HG02763 (cell line): Measurements from ENCODE around the gene P3H2.

Source experiments
- ATAC-seq: cut with Tn5 transposase; IDR thresholded peaks from one replicate; pipeline ENCODE4 v1.9.1; 2021; ENCODE audit warnings: mild to moderate bottlenecking, moderate library complexity; ENCODE audit not compliant: unreplicated experiment

Gene P3H2

GRCh38 chr3:189950258-189950657 is 170.4 kb downstream of the P3H2 start:
- ATAC-seq: no peak

- ATAC-seq: no peak
Measured at GRCh38 chr3:189949580-189949979, 171.1 kb downstream of the P3H2 start.

- ATAC-seq: no peak
Measured at GRCh38 chr3:189948724-189949045, 172.0 kb downstream of the P3H2 start.

- no peak for ATAC-seq
Measured at GRCh38 chr3:189947948-189948723, 172.6 kb downstream of the P3H2 start.

GRCh38 chr3:189947068-189947467 is 173.6 kb downstream of the P3H2 start:
- ATAC-seq: no peak

GRCh38 chr3:189945935-189946709 is 174.6 kb downstream of the P3H2 start:
- ATAC-seq: no peak

- ATAC-seq: no peak
Measured at GRCh38 chr3:189944285-189945145, 176.2 kb downstream of the P3H2 start.

GRCh38 chr3:189942948-189943347 is 177.7 kb downstream of the P3H2 start:
- no peak for ATAC-seq

- ATAC-seq: no peak
Measured at GRCh38 chr3:189941679-189942078, 179.0 kb downstream of the P3H2 start.

- ATAC-seq: no peak
Measured at GRCh38 chr3:189941125-189941524, 179.6 kb downstream of the P3H2 start.

GRCh38 chr3:189937302-189938127 is 183.2 kb downstream of the P3H2 start:
- ATAC-seq: no peak

- ATAC-seq: no peak
Measured at GRCh38 chr3:189936201-189936945, 184.3 kb downstream of the P3H2 start.

- ATAC-seq: no peak
Measured at GRCh38 chr3:189927975-189928895, 192.5 kb downstream of the P3H2 start.

GRCh38 chr3:189921770-189922169 is 198.9 kb downstream of the P3H2 start:
- no peak for ATAC-seq

GRCh38 chr3:189914799-189915198 is 205.9 kb downstream of the P3H2 start:
- no peak for ATAC-seq

GRCh38 chr3:189911001-189911400 is 209.7 kb downstream of the P3H2 start:
- ATAC-seq: no peak

GRCh38 chr3:189909573-189909972 is 211.1 kb downstream of the P3H2 start:
- ATAC-seq: no peak

- no peak for ATAC-seq
Measured at GRCh38 chr3:189909139-189909538, 211.6 kb downstream of the P3H2 start.

GRCh38 chr3:189908646-189909045 is 212.1 kb downstream of the P3H2 start:
- no peak for ATAC-seq
